Stimulated activated CD4-positive, alpha-beta T cell treated with anti-CD3 and anti-CD28 coated beads, TNF-alpha, amount 100 ng/mL, for 48 hours (primary cell): ENCODE results near the gene ARL8B.
"Not testable (repeated sequence)": the region's sequence is repeated elsewhere in the genome, so short reads cannot be mapped to it uniquely, and the experiment has no call there.

Experiments
- DNase-seq, 3 donors: peaks; one replicate each; pipeline ENCODE4 v3.0.0-alpha.2; 2020; ENCODE audit warnings: low read depth in 3 of 3

ARL8B gene

GRCh38 chr3:5122030-5122740, at the start of gene ARL8B:
ARL8B (plus strand) TSS chr3:5122292; CDS start chr3:5122466, 174 bp downstream.
- DNase-seq = peak; percentile 87 to 91 (median 88)

- no peak for DNase-seq
These were observed 48.6 kb upstream of the ARL8B start for GRCh38 chr3:5073374-5074085.

GRCh38 chr3:5078151-5078550, 43.9 kb upstream of the ARL8B start:
- no peak for DNase-seq

GRCh38 chr3:5079761-5080160, 42.3 kb upstream of the ARL8B start:
- DNase-seq = no peak

GRCh38 chr3:5080779-5081550, 41.1 kb upstream of the ARL8B start:
- DNase-seq = no peak

- not testable (repeated sequence) for DNase-seq
These were observed 39.9 kb upstream of the ARL8B start for GRCh38 chr3:5081973-5082788.

GRCh38 chr3:5082789-5083115, 39.3 kb upstream of the ARL8B start:
- DNase-seq = no peak

GRCh38 chr3:5084224-5084623, 37.9 kb upstream of the ARL8B start:
- DNase-seq = no peak

GRCh38 chr3:5086708-5087107, 35.4 kb upstream of the ARL8B start:
- no peak for DNase-seq

- DNase-seq = no peak
These were observed 34.9 kb upstream of the ARL8B start for GRCh38 chr3:5087209-5087608.

GRCh38 chr3:5090197-5090596, 31.9 kb upstream of the ARL8B start:
- no peak for DNase-seq

- DNase-seq = no peak
These were observed 30.1 kb upstream of the ARL8B start for GRCh38 chr3:5092018-5092417.

- no peak for DNase-seq
These were observed 28.4 kb upstream of the ARL8B start for GRCh38 chr3:5093731-5094130.

GRCh38 chr3:5095886-5096285, 26.2 kb upstream of the ARL8B start:
- DNase-seq = no peak

- DNase-seq = no peak
These were observed 25.6 kb upstream of the ARL8B start for GRCh38 chr3:5096336-5097008.

- DNase-seq = no peak
These were observed 23.7 kb upstream of the ARL8B start for GRCh38 chr3:5098346-5098745.

GRCh38 chr3:5102532-5102931, 19.6 kb upstream of the ARL8B start:
- no peak for DNase-seq

GRCh38 chr3:5103743-5104142, 18.3 kb upstream of the ARL8B start:
- DNase-seq = no peak

- DNase-seq = no peak
These were observed 17.0 kb upstream of the ARL8B start for GRCh38 chr3:5105050-5105449.

GRCh38 chr3:5106371-5106770, 15.7 kb upstream of the ARL8B start:
- not testable (repeated sequence) for DNase-seq

GRCh38 chr3:5106933-5107334, 15.2 kb upstream of the ARL8B start:
- DNase-seq = not testable (repeated sequence)
